MM.1S (cell line): ENCODE results near the gene MUC5AC.

Experiments
- DNase-seq: peaks from one replicate; pipeline ENCODE4 v3.0.0-alpha.2; 2015
- H2AFZ ChIP-seq: fragments of 300-600 bp; sonication (generic); 2 replicates; pipeline ENCODE4 v1.6.0; 2016; ENCODE audit warnings: antibody characterized with exemption, low read length
- H3F3A ChIP-seq: fragments of 300-600 bp; sonication (generic); 2 replicates; pipeline ENCODE4 v1.6.1; 2016; ENCODE audit warnings: mild to moderate bottlenecking, antibody characterized with exemption, low read length, moderate library complexity, mixed read lengths; ENCODE audit not compliant: insufficient read depth
- H3K27ac ChIP-seq: fragments of 300-600 bp; sonication (generic); 2 replicates; pipeline ENCODE4 v1.5.1; 2016; ENCODE audit warnings: mild to moderate bottlenecking, low read length
- H3K27me3 ChIP-seq: fragments of 300-600 bp; sonication (generic); replicated peaks from 2 replicates; pipeline ENCODE4 v1.6.0; 2016; ENCODE audit warnings: low read length; ENCODE audit not compliant: insufficient read depth
- H3K36me3 ChIP-seq: fragments of 300-600 bp; sonication (generic); replicated peaks from 2 replicates; pipeline ENCODE4 v1.6.1; 2016; ENCODE audit warnings: mild to moderate bottlenecking, low read length, mixed read lengths; ENCODE audit not compliant: insufficient read depth
- H3K4me1 ChIP-seq: fragments of 300-600 bp; sonication (generic); 2 replicates; pipeline ENCODE4 v1.6.1; 2016; ENCODE audit warnings: low read length, mixed read lengths
- H3K4me2 ChIP-seq: fragments of 300-600 bp; sonication (generic); 2 replicates; pipeline ENCODE4 v1.6.0; 2016; ENCODE audit warnings: low read depth, low read length
- H3K4me3 ChIP-seq: fragments of 300-600 bp; sonication (generic); 2 replicates; pipeline ENCODE4 v1.5.1; 2016; ENCODE audit warnings: low read length, mixed read lengths
- H3K79me2 ChIP-seq: fragments of 300-600 bp; sonication (generic); 2 replicates; pipeline ENCODE4 v1.6.1; 2016; ENCODE audit warnings: mixed run types, low read length, mixed read lengths
- H3K9ac ChIP-seq: fragments of 300-600 bp; sonication (generic); 2 replicates; pipeline ENCODE4 v1.6.1; 2016; ENCODE audit warnings: low read length, mixed read lengths
- H3K9me2 ChIP-seq: fragments of 300-600 bp; sonication (generic); replicated peaks from 2 replicates; pipeline ENCODE4 v1.6.1; 2016; ENCODE audit warnings: mild to moderate bottlenecking, low read length, mixed read lengths; ENCODE audit not compliant: insufficient read depth
- H3K9me3 ChIP-seq: fragments of 300-600 bp; sonication (generic); replicated peaks from 2 replicates; pipeline ENCODE4 v1.6.1; 2016; ENCODE audit warnings: mild to moderate bottlenecking, low read length, mixed read lengths; ENCODE audit not compliant: insufficient read depth
- H4K20me1 ChIP-seq: fragments of 300-600 bp; sonication (generic); 2 replicates; pipeline ENCODE4 v1.6.1; 2016; ENCODE audit warnings: mild to moderate bottlenecking, low read length, moderate library complexity, mixed read lengths; ENCODE audit not compliant: insufficient read depth
- EZH2 ChIP-seq: fragments of 300-600 bp; sonication (generic); optimal IDR thresholded peaks from 2 replicates; pipeline ENCODE3; 2017; ENCODE audit warnings: low read depth, mild to moderate bottlenecking, antibody characterized with exemption, low read length, mixed read lengths
- EZH2phosphoT487 ChIP-seq: fragments of 300-600 bp; sonication (generic); IDR thresholded peaks from 2 replicates; pipeline ENCODE4 v1.6.1; 2018; ENCODE audit warnings: antibody characterized with exemption, low read length
- TF ChIP-seq, protein P1 (sequence below): fragments of 300-600 bp; sonication (generic); IDR thresholded peaks from 2 replicates; pipeline ENCODE4 v1.5.1; 2016; ENCODE audit warnings: antibody characterized with exemption, low read length, mixed read lengths

MUC5AC gene

DNA sequence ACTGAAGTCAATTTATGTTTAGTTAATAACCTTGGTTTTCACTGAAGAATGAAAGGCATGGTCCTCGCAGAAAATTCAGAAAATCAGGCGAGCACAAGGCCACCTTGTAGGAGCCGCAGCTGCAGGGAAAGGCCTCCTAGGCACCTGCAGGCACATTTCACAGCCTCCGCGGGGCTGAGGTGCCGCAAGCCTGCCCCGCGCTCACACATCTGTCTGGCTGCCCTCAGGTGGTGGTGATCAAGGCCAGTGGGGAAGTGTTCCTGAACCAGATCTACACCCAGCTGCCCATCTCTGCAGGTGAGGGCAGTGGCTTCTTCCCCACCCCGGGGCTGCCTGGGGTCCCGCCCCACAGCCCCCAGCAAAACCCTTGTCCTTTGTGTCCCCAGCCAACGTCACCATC is 10.5 kb downstream of the MUC5AC start:
- peaks cover 20% of the 10 kb centered on the region for H3K27me3 ChIP-seq
- H3K27ac ChIP-seq, result no peak overlapping the region
- H3K4me1 ChIP-seq, result no peaks in the 10 kb centered on the region
- no peak overlapping the region for H3K4me3 ChIP-seq
- H3K79me2 ChIP-seq, result no peaks in the 10 kb centered on the region
- TF ChIP-seq, protein P1, sequence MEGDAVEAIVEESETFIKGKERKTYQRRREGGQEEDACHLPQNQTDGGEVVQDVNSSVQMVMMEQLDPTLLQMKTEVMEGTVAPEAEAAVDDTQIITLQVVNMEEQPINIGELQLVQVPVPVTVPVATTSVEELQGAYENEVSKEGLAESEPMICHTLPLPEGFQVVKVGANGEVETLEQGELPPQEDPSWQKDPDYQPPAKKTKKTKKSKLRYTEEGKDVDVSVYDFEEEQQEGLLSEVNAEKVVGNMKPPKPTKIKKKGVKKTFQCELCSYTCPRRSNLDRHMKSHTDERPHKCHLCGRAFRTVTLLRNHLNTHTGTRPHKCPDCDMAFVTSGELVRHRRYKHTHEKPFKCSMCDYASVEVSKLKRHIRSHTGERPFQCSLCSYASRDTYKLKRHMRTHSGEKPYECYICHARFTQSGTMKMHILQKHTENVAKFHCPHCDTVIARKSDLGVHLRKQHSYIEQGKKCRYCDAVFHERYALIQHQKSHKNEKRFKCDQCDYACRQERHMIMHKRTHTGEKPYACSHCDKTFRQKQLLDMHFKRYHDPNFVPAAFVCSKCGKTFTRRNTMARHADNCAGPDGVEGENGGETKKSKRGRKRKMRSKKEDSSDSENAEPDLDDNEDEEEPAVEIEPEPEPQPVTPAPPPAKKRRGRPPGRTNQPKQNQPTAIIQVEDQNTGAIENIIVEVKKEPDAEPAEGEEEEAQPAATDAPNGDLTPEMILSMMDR, result no peak
- TF ChIP-seq EZH2 (no peak), EZH2phosphoT487 (no peak)
- no peaks in the 10 kb centered on the region for H3F3A ChIP-seq
- no peak overlapping the region for H3K4me2 ChIP-seq
- H3K9ac ChIP-seq, result no peak overlapping the region
- no peaks in the 10 kb centered on the region for H3K9me3 ChIP-seq
- no peaks in the 10 kb centered on the region for H3K9me2 ChIP-seq
- H2AFZ ChIP-seq, result no peak overlapping the region
- no peak for DNase-seq
- no peaks in the 10 kb centered on the region for H4K20me1 ChIP-seq
- no peaks in the 10 kb centered on the region for H3K36me3 ChIP-seq

DNA sequence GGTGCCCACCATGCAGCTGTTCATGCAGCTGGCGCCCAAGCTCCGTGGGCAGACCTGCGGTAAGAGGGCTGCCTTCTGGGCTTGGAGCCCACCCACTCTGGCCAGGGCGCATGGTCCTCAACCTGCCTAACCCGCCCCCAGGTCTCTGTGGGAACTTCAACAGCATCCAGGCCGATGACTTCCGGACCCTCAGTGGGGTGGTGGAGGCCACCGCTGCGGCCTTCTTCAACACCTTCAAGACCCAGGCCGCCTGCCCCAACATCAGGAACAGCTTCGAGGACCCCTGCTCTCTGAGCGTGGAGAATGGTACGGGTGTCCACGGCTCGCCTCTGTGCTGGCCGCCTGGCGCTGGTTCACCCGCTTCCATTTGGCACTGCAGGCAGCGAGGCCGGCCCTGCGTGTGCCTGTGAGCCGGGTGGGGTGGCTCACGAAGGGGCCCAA is 11.0 kb downstream of the MUC5AC start:
- Histone ChIP-seq H3K4me3 (no peak overlapping the region), H3K4me2 (no peak overlapping the region), H3K27me3 (peaks cover 15% of the 10 kb centered on the region), H3K4me1 (no peaks in the 10 kb centered on the region), H3K36me3 (no peaks in the 10 kb centered on the region), H2AFZ (no peak overlapping the region), H3K79me2 (no peaks in the 10 kb centered on the region), H3K9me3 (no peaks in the 10 kb centered on the region), H3K9ac (no peak overlapping the region), H3K9me2 (no peaks in the 10 kb centered on the region), H3K27ac (no peak overlapping the region), H4K20me1 (no peaks in the 10 kb centered on the region), H3F3A (no peaks in the 10 kb centered on the region)
- TF ChIP-seq EZH2phosphoT487, result no peak
- no peak for TF ChIP-seq EZH2
- TF ChIP-seq, protein P1, result no peak
- no peak for DNase-seq

DNA sequence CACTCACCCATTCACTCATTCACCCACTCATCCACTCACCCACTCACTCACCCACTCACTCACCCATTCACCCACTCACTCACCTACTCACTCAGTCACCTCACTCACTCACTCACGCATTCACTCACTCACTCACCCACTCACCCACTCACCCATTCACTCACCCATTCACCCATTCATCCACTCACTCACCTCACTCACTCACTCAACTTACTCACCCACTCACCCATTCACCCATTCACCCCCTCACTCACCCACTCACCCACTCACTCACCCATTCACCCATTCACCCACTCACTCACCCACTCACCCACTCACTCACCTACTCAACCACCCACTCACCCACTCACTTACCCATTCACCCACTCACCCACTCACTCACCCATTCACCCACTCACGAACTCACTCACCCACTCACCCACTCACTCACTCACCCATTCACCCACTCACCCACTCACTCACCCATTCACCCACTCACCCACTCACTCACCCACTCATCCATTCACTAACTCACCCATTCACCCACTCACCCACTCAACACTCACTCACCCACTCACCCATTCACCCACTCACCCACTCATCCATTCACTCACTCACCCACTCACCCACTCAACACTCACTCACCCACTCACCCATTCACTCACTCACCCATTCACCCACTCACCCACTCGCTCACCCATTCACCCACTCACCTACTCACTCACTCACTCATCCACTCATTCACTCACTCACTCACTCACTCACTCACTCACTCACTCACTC is 13.7 kb downstream of the MUC5AC start:
- Histone ChIP-seq H3F3A (no peaks in the 10 kb centered on the region), H3K9me3 (no peaks in the 10 kb centered on the region), H4K20me1 (no peaks in the 10 kb centered on the region), H3K27ac (no peak overlapping the region), H3K27me3 (peaks cover 6% of the 10 kb centered on the region), H3K4me1 (no peaks in the 10 kb centered on the region), H3K4me2 (no peak overlapping the region), H3K4me3 (no peak overlapping the region), H3K79me2 (no peaks in the 10 kb centered on the region), H3K9ac (no peak overlapping the region), H3K9me2 (no peaks in the 10 kb centered on the region), H3K36me3 (no peaks in the 10 kb centered on the region), H2AFZ (no peak overlapping the region)
- DNase-seq, result no peak
- no peak for TF ChIP-seq EZH2
- TF ChIP-seq, protein P1, result no peak
